GM10847 (cell line): ENCODE results near the gene ATP2B3.

Source experiments
- POLR2A ChIP-seq: IDR thresholded peaks from 2 replicates; pipeline ENCODE4 v1.6.1; 2011; ENCODE audit not compliant: insufficient read length; ENCODE audit errors: extremely low read depth

Gene ATP2B3

GRCh38 chrX:153583433-153583832, 66.0 kb downstream of the ATP2B3 start:
- TF ChIP-seq POLR2A = no peak

- no peak for TF ChIP-seq POLR2A
These were observed 68.4 kb downstream of the ATP2B3 start for GRCh38 chrX:153585827-153586226.

GRCh38 chrX:153587342-153587741, 69.9 kb downstream of the ATP2B3 start:
- no peak for TF ChIP-seq POLR2A

GRCh38 chrX:153588021-153588781, 70.8 kb downstream of the ATP2B3 start:
- no peak for TF ChIP-seq POLR2A

GRCh38 chrX:153588782-153589446, 71.5 kb downstream of the ATP2B3 start:
- TF ChIP-seq POLR2A = no peak

GRCh38 chrX:153590961-153591956, 73.8 kb downstream of the ATP2B3 start:
- TF ChIP-seq POLR2A = no peak

GRCh38 chrX:153592091-153592833, 74.8 kb downstream of the ATP2B3 start:
- TF ChIP-seq POLR2A = no peak

GRCh38 chrX:153592966-153593688, 75.7 kb downstream of the ATP2B3 start:
- no peak for TF ChIP-seq POLR2A

- no peak for TF ChIP-seq POLR2A
These were observed 76.5 kb downstream of the ATP2B3 start for GRCh38 chrX:153593811-153594500.

- no peak for TF ChIP-seq POLR2A
These were observed 77.9 kb downstream of the ATP2B3 start for GRCh38 chrX:153595387-153595786.

GRCh38 chrX:153595859-153596857, 78.7 kb downstream of the ATP2B3 start:
- no peak for TF ChIP-seq POLR2A

- TF ChIP-seq POLR2A = no peak
These were observed 79.7 kb downstream of the ATP2B3 start for GRCh38 chrX:153596981-153597750.
